ENCODE measurements around the gene GYG2. TPM values are rescaled to one million over a fixed set of nuclear protein-coding genes. Genes with fewer than 3 reads are reported as not detected.

GYG2 gene
- total RNA-seq, 4 donors from 2014 or later, result 0.89 to 6.6 (median 2.1) TPM

DNA sequence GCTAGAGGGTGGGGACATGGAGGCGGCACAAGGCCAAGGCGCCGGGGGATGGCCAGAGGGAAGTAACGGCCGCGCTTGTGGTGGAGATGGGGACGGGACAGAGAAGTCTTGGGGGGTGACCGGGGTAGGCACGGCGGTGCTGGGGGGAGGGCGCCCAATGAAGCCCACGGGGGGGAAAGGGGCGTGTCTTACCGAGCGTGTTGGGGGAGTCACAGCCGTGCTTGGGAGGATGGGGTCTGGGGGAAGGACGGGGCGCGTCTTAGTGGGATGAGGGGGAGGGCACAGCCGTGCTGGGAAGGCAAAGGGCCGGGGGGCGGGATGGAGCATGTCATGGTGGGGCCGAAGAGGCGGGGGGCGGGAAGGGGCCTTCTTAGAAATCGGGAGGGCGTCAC, 99.5 kb downstream of the GYG2 start:
- TF ChIP-seq POLR2A (IDR thresholded peaks at IDR 0.05), result no peak
- TF ChIP-seq, protein P1, sequence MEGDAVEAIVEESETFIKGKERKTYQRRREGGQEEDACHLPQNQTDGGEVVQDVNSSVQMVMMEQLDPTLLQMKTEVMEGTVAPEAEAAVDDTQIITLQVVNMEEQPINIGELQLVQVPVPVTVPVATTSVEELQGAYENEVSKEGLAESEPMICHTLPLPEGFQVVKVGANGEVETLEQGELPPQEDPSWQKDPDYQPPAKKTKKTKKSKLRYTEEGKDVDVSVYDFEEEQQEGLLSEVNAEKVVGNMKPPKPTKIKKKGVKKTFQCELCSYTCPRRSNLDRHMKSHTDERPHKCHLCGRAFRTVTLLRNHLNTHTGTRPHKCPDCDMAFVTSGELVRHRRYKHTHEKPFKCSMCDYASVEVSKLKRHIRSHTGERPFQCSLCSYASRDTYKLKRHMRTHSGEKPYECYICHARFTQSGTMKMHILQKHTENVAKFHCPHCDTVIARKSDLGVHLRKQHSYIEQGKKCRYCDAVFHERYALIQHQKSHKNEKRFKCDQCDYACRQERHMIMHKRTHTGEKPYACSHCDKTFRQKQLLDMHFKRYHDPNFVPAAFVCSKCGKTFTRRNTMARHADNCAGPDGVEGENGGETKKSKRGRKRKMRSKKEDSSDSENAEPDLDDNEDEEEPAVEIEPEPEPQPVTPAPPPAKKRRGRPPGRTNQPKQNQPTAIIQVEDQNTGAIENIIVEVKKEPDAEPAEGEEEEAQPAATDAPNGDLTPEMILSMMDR (IDR thresholded peaks at IDR 0.05), result no peak
- no peaks in the 10 kb centered on the region for H3K27me3 ChIP-seq
- peak overlapping the region in 2 of 3 donors; percentile 3 to 58 for H3K4me3 ChIP-seq (replicated peaks in 1 of 3)
- H3K9me3 ChIP-seq, result no peaks in the 10 kb centered on the region
- peak; percentile 38 to 44 for DNase-seq
- H3K36me3 ChIP-seq, result no peaks in the 10 kb centered on the region
- H3K27ac ChIP-seq, result peak overlapping the region; percentile 10 to 94 (median 91)
- intact Hi-C loops (cut with DNase I), result no loop called here
- WGBS, 2 donors, result 4% methylated on average over 5 of the region's 27 CpGs; no CpG with 5 or more reads in 1 of the 2 donors
- H3K4me1 ChIP-seq, result no peaks in the 10 kb centered on the region

DNA sequence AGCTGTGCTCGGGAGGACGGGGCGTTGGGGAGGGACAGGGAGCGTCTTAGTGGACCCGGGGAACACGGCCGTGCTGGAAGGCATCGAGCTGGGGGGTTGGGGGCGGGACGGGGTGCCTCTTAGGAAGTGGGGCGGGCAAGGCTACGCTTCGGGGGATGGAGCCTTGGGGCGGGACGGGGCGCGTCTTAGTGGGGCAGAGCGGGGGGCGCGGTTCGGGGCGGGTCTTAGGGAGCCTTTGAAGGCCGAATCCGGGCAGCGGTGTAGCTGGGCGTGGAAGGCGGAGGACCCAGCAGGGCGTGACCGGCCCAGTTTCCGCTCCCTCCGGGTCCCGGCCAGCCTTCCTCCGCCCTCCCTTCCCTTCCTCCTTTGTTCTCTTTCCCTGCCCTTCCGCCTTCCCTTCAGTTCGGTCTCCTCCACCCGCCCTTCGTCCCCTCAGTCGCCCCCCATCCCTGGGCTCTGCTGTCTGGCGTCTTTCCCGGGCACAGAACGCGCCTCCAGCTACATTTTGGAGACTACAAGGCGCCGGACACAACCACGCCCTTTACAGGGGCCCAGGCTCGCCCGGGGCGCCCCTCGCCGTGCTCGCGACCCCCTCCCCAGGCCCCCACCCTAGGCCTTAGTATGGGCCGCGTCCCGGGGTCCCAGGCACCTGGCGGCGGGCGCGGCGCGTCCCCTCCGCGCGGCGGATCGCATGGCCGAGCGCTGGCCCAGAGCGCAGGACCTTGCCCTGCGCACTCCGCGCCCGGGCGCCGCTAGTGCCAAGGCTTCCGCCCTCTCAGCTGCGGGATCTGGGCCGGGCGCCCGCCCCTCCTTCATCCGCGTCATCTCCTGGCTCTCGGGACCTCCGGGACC, 100.1 kb downstream of the GYG2 start, which contains the start of gene ARSD:
Gene ARSD, minus strand, starts transcription at position 757 of the 852 bp plus-strand sequence. Its CDS starts 64 bp downstream, at position 693.
- no peaks in the 10 kb centered on the region for H3K4me1 ChIP-seq
- no peaks in the 10 kb centered on the region for H3K36me3 ChIP-seq
- WGBS, 2 donors, result 1 to 2% methylated on average over 16 to 21 of the region's 84 CpGs
- peak; percentile 88 for DNase-seq
- intact Hi-C loops (cut with DNase I), result no loop called here
- peak within 1 kb of the TSS in 2 of 3 donors; percentile 58 for H3K4me3 ChIP-seq (replicated peaks in 1 of 3)
- TF ChIP-seq, protein P1 (IDR thresholded peaks at IDR 0.05), result no peak
- TF ChIP-seq POLR2A (IDR thresholded peaks at IDR 0.05), result peak; percentile 75 to 90
- H3K27ac ChIP-seq, result peak within 1 kb of the TSS; percentile 91 to 96 (median 94)
- H3K9me3 ChIP-seq, result no peaks in the 10 kb centered on the region
- no peaks in the 10 kb centered on the region for H3K27me3 ChIP-seq

DNA sequence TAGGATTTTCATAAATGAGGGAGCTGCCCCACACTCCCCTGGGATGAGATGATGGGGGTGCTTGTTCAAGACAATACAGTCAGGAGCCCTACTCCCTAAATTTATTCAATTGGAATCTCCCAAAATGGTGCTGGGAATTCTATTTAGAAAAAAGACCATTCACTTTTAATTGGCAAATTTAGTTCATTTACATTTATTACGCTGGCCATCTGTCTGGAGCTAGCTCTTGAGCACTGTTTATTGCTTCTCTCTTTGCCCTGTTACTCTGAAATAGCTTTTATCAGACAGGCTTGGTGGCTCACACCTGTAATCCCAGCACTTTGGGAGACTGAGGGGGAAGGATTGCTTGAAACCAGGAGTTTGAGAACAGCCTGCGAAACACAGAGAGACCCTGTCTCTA, 102.4 kb downstream of the GYG2 start:
- Histone ChIP-seq H3K36me3 (no peaks in the 10 kb centered on the region), H3K4me3 (replicated peaks in 1 of 3) (no peak overlapping the region), H3K27ac (no peak overlapping the region), H3K9me3 (no peaks in the 10 kb centered on the region), H3K27me3 (no peaks in the 10 kb centered on the region), H3K4me1 (no peaks in the 10 kb centered on the region)
- no peak for DNase-seq
- TF ChIP-seq, protein P1 (IDR thresholded peaks at IDR 0.05), result no peak
- no peak for TF ChIP-seq POLR2A (IDR thresholded peaks at IDR 0.05)
- WGBS, 2 donors, result 93 to 98% methylated on average over 2 of the region's 2 CpGs
- intact Hi-C loops (cut with DNase I), result loop anchor here (10.0 kb wide), 1 partner anchor 884 kb away; no protein-coding TSS in a partner anchor

DNA sequence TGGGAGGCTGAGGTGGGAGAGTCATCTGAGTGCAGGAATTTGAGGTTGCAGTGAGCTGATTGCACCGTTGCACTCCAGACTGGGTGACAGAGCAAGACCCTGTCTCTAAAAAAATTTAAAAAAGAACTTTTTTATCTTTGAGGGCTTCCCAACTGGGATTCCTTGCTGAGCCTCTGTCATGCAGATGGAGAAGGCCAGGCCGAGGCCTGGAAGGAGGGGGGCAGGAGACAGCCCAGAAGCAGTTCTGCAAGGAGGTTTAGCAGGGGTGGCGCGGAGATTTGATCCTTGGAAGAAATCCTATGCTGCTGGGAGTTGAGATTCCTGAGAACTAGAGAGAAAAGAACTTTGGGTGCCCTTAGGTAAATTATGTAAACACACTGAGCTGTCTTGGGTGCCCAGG, 102.9 kb downstream of the GYG2 start:
- TF ChIP-seq, protein P1 (IDR thresholded peaks at IDR 0.05), result no peak
- TF ChIP-seq POLR2A (IDR thresholded peaks at IDR 0.05), result no peak
- no peaks in the 10 kb centered on the region for H3K27me3 ChIP-seq
- no peak for DNase-seq
- WGBS, 2 donors, result 79 to 88% methylated on average over 4 of the region's 4 CpGs
- no peaks in the 10 kb centered on the region for H3K9me3 ChIP-seq
- H3K4me3 ChIP-seq (replicated peaks in 1 of 3), result no peak overlapping the region
- H3K27ac ChIP-seq, result no peak overlapping the region
- intact Hi-C loops (cut with DNase I), result loop anchor here (10.0 kb wide), 1 partner anchor 883 kb away; no protein-coding TSS in a partner anchor
- H3K36me3 ChIP-seq, result no peaks in the 10 kb centered on the region
- no peaks in the 10 kb centered on the region for H3K4me1 ChIP-seq

Other genes starting within 250 kb of the GYG2 start
- 100 to 1,000 TPM; 167 to 213 (median 179) TPM for gene CD99, start 137.6 kb upstream of the GYG2 start, total RNA-seq
- gene XG, start 76.9 kb upstream of the GYG2 start, total RNA-seq, result 1 to 10 TPM in 2 of 4 donors, under 1 TPM in 2; 0.68 to 4.7 (median 2.4) TPM
- gene ARSD, start 100.4 kb downstream of the GYG2 start, total RNA-seq, result 10 to 100 TPM; 39.1 to 66.3 (median 53.0) TPM
- gene ARSH, start 177.6 kb downstream of the GYG2 start, total RNA-seq, result under 1 TPM in 1 of 4 donors, not detected in 3; 0.71 TPM
- not detected for gene ARSF, start 212.5 kb downstream of the GYG2 start, total RNA-seq

Data from thyroid gland (tissue), 4 donors.